Measurements from ENCODE around the gene IQCC. TPM values are rescaled to one million over a fixed set of nuclear protein-coding genes. Genes with fewer than 3 reads are reported as not detected.

Gene IQCC
- total and polyA plus RNA-seq, 2 experiments from 2014 or later: 1.5 TPM

DNA sequence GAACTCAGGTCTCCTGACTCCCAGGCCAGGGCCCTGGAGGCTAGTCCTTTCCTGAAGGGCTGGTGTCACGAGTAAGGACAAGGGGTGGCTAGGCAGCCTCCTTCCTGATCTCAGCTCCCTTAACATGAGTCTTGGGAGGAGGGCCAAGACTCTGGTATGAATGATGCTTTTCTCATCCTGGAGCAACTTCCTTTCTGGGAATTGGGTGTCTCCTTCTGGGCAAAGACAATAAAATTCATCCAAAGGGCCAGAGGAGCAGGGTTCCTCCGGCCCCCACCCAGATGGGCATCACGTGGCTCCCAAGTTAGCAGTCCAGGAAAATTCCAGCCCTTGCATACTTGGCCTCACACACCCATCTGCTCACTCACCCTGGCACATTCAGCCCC, 41.4 kb downstream of the IQCC start, which contains the start of gene FAM167B:
TSS of gene FAM167B (plus strand) at position 335 of the 386 bp plus-strand sequence. CDS start 200 bp downstream, outside the sequence.
- H3K9me2 ChIP-seq (replicated peaks; ENCODE audit: insufficient read depth): no peaks in the 10 kb centered on the region
- H3K79me2 ChIP-seq: peaks cover under 1% of the 10 kb centered on the region
- TF ChIP-seq EZH2phosphoT487 (IDR thresholded peaks at IDR 0.05; ENCODE audit: low read depth, severe bottlenecking, unreplicated experiment): no peak
- no peak for TF ChIP-seq EZH2 (IDR thresholded peaks at IDR 0.05; ENCODE audit: borderline replicate concordance)
- TF ChIP-seq, protein P1, sequence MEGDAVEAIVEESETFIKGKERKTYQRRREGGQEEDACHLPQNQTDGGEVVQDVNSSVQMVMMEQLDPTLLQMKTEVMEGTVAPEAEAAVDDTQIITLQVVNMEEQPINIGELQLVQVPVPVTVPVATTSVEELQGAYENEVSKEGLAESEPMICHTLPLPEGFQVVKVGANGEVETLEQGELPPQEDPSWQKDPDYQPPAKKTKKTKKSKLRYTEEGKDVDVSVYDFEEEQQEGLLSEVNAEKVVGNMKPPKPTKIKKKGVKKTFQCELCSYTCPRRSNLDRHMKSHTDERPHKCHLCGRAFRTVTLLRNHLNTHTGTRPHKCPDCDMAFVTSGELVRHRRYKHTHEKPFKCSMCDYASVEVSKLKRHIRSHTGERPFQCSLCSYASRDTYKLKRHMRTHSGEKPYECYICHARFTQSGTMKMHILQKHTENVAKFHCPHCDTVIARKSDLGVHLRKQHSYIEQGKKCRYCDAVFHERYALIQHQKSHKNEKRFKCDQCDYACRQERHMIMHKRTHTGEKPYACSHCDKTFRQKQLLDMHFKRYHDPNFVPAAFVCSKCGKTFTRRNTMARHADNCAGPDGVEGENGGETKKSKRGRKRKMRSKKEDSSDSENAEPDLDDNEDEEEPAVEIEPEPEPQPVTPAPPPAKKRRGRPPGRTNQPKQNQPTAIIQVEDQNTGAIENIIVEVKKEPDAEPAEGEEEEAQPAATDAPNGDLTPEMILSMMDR (IDR thresholded peaks at IDR 0.05; ENCODE audit: poor library complexity): no peak
- no peaks in the 10 kb centered on the region for H3K9me3 ChIP-seq (ENCODE audit: low read depth)
- H3K36me3 ChIP-seq (replicated peaks; ENCODE audit: insufficient read depth, low read depth): no peaks in the 10 kb centered on the region
- no peaks in the 10 kb centered on the region for H3K27me3 ChIP-seq
- 91% methylated on average over 3 of the region's 3 CpGs for WGBS (ENCODE audit: low lambda C conversion rate, missing lambda C conversion rate)
- no peak within 1 kb of the TSS for H2AFZ ChIP-seq
- H4K20me1 ChIP-seq (ENCODE audit: insufficient read depth, poor library complexity, severe bottlenecking): no peaks in the 10 kb centered on the region
- H3K4me1 ChIP-seq (ENCODE audit: insufficient read depth): peaks cover 5% of the 10 kb centered on the region
- no peak within 1 kb of the TSS for H3K4me3 ChIP-seq
- no peak within 1 kb of the TSS for H3K4me2 ChIP-seq
- no peak for DNase-seq (ENCODE audit: low spot score)
- no peak within 1 kb of the TSS for H3K27ac ChIP-seq

DNA sequence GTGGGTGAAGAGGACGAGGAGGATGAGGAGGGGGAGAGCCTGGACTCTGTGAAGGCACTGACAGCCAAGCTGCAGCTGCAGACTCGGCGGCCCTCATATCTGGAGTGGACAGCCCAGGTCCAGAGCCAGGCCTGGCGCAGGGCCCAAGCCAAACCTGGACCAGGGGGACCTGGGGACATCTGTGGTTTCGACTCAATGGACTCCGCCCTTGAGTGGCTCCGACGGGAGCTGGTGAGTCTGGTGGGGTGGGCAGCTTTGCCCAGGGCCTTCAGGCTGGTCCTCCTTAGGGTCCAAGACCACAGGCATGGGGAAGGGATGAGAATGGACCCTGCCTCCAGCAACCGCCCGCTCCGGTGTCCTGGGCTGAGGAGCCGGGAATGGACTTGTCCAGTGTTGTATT, 42.0 kb downstream of the IQCC start:
- no peak overlapping the region for H3K4me3 ChIP-seq
- WGBS (ENCODE audit: low lambda C conversion rate, missing lambda C conversion rate): 89% methylated on average over 12 of the region's 12 CpGs
- TF ChIP-seq EZH2phosphoT487 (IDR thresholded peaks at IDR 0.05; ENCODE audit: low read depth, severe bottlenecking, unreplicated experiment) (no peak), EZH2 (IDR thresholded peaks at IDR 0.05; ENCODE audit: borderline replicate concordance) (no peak)
- TF ChIP-seq, protein P1 (IDR thresholded peaks at IDR 0.05; ENCODE audit: poor library complexity): no peak
- no peaks in the 10 kb centered on the region for H3K9me3 ChIP-seq (ENCODE audit: low read depth)
- no peaks in the 10 kb centered on the region for H4K20me1 ChIP-seq (ENCODE audit: insufficient read depth, poor library complexity, severe bottlenecking)
- no peaks in the 10 kb centered on the region for H3K36me3 ChIP-seq (replicated peaks; ENCODE audit: insufficient read depth, low read depth)
- H3K79me2 ChIP-seq: no peaks in the 10 kb centered on the region
- no peak overlapping the region for H2AFZ ChIP-seq
- peaks cover 4% of the 10 kb centered on the region for H3K4me1 ChIP-seq (ENCODE audit: insufficient read depth)
- no peak overlapping the region for H3K4me2 ChIP-seq
- DNase-seq (ENCODE audit: low spot score): no peak
- no peaks in the 10 kb centered on the region for H3K27me3 ChIP-seq
- no peak overlapping the region for H3K27ac ChIP-seq
- H3K9me2 ChIP-seq (replicated peaks; ENCODE audit: insufficient read depth): no peaks in the 10 kb centered on the region

DNA sequence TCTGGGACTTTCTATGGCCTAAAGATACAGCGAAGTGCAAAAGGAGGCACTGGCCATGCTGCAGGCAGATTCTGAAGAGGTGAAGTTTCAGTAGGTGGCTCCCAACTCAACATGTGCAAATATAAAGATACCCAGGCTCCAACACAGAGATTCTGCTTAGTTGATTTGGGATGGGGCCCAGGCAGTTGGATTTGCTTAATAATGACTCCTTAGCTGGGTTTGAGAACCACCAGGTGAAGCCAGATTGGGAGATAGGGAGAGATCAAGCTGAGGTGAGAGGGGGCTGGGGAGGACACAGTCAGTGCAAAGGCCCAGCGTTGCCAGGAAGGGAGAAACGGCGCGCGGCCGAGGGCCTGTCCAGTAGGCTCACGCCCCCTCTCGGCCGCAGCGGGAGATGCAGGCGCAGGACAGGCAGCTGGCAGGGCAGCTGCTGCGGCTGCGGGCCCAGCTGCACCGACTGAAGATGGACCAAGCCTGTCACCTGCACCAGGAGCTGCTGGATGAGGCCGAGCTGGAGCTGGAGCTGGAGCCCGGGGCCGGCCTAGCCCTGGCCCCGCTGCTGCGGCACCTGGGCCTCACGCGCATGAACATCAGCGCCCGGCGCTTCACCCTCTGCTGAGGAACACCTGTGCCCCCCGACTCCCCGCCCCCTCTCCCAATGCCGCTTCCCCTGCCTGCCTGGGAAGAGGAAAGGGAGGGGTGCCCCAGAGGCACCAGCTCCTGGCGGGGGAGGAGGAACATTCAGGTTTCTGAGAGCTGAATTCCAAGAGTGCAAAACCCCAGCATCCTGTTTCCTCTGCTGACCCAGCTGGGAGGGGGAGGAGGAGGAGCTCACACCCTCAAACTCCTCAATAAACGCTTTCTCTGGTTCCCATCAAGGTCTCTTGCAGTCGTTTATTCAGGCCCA, 42.8 kb downstream of the IQCC start:
- Histone ChIP-seq H3K4me3 (no peak overlapping the region), H2AFZ (no peak overlapping the region), H4K20me1 (ENCODE audit: insufficient read depth, poor library complexity, severe bottlenecking) (no peaks in the 10 kb centered on the region), H3K9me3 (ENCODE audit: low read depth) (no peaks in the 10 kb centered on the region), H3K36me3 (replicated peaks; ENCODE audit: insufficient read depth, low read depth) (no peaks in the 10 kb centered on the region), H3K27ac (no peak overlapping the region), H3K79me2 (no peaks in the 10 kb centered on the region), H3K9me2 (replicated peaks; ENCODE audit: insufficient read depth) (no peaks in the 10 kb centered on the region), H3K27me3 (no peaks in the 10 kb centered on the region), H3K4me1 (ENCODE audit: insufficient read depth) (peaks cover 4% of the 10 kb centered on the region), H3K4me2 (peak overlapping the region; percentile 73)
- TF ChIP-seq EZH2 (IDR thresholded peaks at IDR 0.05; ENCODE audit: borderline replicate concordance) (no peak), EZH2phosphoT487 (IDR thresholded peaks at IDR 0.05; ENCODE audit: low read depth, severe bottlenecking, unreplicated experiment) (no peak)
- TF ChIP-seq, protein P1 (IDR thresholded peaks at IDR 0.05; ENCODE audit: poor library complexity): peak; percentile 76
- peak; percentile 87 for DNase-seq (ENCODE audit: low spot score)
- WGBS (ENCODE audit: low lambda C conversion rate, missing lambda C conversion rate): 11% methylated on average over 21 of the region's 31 CpGs

Data from hepatocyte (in vitro differentiated cells).